ENCODE data around the gene RHO. TPM values are rescaled to one million over a fixed set of nuclear protein-coding genes. Genes with fewer than 3 reads are reported as not detected.

Gene RHO
- total RNA-seq, 1 donor from 2014 or later = not detected

GRCh38 chr3:129519896-129520715, 8.3 kb upstream of the RHO start:
- intact Hi-C loops (cut with micrococcal nuclease) = no loop called here

DNA sequence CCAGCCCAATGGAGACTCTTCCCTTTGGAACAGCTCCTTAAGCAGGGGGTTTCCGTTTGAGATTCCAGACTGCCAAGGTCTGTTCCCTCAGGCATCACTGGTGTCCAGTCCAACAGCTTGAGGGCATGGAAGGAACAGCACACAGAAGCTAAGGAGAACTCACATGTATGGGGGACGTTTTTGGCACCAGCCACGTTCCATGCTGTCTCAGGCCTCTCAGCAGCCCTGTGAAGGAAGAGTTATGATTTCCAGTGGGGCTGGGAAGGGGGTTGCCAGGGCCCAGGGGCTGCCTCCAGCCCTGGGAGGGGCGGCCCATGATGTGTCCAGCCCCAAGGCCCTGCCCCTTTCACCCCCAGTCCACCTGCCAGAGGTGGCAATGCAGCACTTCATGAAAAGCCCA, 7.5 kb upstream of the RHO start:
- intact Hi-C loops (cut with micrococcal nuclease) = no loop called here

DNA sequence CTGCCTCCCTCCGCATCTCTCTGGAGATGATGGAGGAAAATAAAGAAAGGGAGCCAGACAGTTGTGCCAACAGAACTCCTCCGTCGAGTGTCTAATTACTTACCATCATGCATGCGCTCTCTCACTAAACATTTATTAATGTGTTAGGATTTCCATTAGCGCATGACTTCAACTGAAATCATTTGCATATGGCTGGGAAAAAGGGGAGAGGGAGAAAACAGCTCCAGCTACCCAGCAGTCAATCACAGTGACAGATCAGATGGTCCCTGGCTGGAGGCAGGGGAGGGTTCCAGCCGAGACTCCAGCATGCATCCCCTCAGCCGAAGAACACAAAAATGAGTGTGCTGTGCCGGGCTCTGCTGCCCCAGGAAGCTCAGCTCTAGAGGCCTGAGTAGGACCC, 6.8 kb upstream of the RHO start:
- intact Hi-C loops (cut with micrococcal nuclease) = no loop called here

DNA sequence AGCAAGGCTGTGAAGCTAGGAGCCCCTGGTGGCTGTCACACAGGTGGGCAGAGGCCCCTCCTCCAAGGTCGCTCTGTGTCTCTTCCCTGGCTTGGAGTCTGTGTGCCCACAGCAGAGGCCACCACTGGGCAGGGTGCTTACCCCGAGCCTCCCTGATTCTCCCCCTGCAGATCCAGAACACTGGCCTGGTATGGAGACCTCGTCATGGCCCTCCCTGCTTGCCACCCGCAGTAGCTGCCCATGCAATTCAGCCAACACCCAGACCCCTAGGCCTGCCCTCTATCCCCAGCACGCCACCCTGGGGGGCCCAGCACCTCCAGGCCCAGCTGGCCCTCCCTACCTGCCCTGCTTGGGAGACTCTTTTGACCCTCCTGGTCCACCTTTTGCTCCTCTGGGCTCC, 5.5 kb upstream of the RHO start:
- intact Hi-C loops (cut with micrococcal nuclease) = no loop called here

GRCh38 chr3:129524081-129524480, 4.4 kb upstream of the RHO start:
- intact Hi-C loops (cut with micrococcal nuclease) = no loop called here

DNA sequence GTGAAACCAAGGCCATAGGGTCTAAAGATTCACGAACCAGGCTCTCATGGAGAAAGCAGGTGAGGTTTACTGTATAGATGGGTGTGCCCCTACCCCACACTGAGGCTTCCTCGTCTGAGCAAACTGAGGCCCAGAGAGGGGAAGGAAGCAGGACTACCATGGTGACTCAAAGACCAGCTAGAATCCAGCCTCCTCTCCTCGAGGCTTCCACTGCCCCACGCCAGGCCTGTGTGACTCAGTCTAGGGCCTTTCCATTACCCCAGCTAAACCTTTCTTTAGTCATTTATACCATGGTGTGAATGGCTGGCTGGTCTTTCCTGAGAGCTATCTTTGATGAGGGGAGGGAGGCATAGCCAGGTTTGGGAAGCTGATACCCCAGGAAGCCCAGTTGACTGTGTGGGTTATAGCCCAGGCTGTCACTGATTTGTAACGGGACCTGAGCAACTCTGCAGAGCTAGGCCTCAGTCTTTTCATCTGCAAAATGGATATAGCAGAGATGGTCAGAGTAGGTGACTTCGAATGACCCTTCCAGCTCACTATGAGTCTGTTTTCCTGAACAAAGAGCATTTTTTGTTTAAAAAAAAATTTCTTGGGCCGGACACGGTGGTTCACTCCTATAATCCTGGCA, 3.0 kb upstream of the RHO start:
- intact Hi-C loops (cut with micrococcal nuclease) = no loop called here

- intact Hi-C loops (cut with micrococcal nuclease) = no loop called here
These were observed 2.1 kb upstream of the RHO start for GRCh38 chr3:129526121-129526900.

DNA sequence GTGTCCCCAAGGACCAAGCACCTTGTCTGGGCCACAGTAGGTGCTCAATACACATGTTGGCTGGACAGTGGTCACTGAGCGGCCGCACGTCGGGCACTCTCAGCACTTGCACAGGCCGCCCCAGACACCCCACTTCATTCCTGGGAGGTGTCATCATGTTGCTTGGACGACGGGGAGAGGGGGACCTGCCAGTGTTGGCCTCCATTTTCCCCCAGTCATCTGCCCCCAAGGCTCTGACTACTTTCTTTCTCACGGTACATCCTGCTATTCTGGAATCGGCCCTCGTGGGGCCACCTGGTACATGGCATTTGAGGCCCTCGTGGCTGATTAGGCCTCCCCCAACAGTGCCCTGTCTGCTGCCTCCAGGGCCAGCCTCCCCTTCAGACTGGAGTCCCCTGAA, 1.2 kb upstream of the RHO start:
- intact Hi-C loops (cut with micrococcal nuclease) = no loop called here

DNA sequence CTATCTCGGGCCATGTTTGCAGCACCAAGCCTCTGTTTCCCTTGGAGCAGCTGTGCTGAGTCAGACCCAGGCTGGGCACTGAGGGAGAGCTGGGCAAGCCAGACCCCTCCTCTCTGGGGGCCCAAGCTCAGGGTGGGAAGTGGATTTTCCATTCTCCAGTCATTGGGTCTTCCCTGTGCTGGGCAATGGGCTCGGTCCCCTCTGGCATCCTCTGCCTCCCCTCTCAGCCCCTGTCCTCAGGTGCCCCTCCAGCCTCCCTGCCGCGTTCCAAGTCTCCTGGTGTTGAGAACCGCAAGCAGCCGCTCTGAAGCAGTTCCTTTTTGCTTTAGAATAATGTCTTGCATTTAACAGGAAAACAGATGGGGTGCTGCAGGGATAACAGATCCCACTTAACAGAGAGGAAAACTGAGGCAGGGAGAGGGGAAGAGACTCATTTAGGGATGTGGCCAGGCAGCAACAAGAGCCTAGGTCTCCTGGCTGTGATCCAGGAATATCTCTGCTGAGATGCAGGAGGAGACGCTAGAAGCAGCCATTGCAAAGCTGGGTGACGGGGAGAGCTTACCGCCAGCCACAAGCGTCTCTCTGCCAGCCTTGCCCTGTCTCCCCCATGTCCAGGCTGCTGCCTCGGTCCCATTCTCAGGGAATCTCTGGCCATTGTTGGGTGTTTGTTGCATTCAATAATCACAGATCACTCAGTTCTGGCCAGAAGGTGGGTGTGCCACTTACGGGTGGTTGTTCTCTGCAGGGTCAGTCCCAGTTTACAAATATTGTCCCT, 1.2 kb downstream of the RHO start:
- intact Hi-C loops (cut with micrococcal nuclease) = no loop called here

DNA sequence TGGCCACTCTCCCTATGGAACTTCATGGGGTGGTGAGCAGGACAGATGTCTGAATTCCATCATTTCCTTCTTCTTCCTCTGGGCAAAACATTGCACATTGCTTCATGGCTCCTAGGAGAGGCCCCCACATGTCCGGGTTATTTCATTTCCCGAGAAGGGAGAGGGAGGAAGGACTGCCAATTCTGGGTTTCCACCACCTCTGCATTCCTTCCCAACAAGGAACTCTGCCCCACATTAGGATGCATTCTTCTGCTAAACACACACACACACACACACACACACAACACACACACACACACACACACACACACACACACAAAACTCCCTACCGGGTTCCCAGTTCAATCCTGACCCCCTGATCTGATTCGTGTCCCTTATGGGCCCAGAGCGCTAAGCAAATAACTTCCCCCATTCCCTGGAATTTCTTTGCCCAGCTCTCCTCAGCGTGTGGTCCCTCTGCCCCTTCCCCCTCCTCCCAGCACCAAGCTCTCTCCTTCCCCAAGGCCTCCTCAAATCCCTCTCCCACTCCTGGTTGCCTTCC, 1.9 kb downstream of the RHO start:
- intact Hi-C loops (cut with micrococcal nuclease) = no loop called here

GRCh38 chr3:129530821-129531220, 2.4 kb downstream of the RHO start:
- intact Hi-C loops (cut with micrococcal nuclease) = no loop called here

- intact Hi-C loops (cut with micrococcal nuclease) = no loop called here
These were observed 3.3 kb downstream of the RHO start for GRCh38 chr3:129531699-129532098.

GRCh38 chr3:129532261-129532660, 3.8 kb downstream of the RHO start:
- intact Hi-C loops (cut with micrococcal nuclease) = no loop called here

GRCh38 chr3:129533406-129533805, 5.0 kb downstream of the RHO start:
- intact Hi-C loops (cut with micrococcal nuclease) = no loop called here

GRCh38 chr3:129534428-129535027, 6.1 kb downstream of the RHO start:
- intact Hi-C loops (cut with micrococcal nuclease) = no loop called here

DNA sequence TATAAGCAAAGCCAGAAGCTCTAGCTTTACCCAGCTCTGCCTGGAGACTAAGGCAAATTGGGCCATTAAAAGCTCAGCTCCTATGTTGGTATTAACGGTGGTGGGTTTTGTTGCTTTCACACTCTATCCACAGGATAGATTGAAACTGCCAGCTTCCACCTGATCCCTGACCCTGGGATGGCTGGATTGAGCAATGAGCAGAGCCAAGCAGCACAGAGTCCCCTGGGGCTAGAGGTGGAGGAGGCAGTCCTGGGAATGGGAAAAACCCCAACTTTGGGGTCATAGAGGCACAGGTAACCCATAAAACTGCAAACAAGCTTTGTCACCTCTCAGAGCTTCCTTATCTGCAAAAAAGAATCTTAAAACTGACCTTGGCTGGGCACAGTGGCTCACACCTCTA, 6.6 kb downstream of the RHO start:
- intact Hi-C loops (cut with micrococcal nuclease) = no loop called here

DNA sequence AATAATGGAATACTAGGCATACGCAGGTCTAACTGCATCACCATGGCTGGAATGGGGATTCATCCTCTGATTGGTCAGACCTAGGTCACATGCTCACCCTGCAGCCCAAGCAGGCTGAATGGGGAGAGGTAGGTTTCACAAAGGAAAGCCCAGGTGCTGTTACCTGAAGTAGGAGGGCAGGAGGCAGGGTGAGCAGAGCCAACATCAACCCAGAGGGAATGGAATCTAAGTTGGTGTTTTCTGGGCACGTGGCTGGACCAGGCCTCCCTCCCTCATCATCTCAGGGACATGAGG, 7.9 kb downstream of the RHO start:
- intact Hi-C loops (cut with micrococcal nuclease) = no loop called here

- intact Hi-C loops (cut with micrococcal nuclease) = no loop called here
These were observed 8.4 kb downstream of the RHO start for GRCh38 chr3:129536804-129537203.

GRCh38 chr3:129539206-129539605, 10.8 kb downstream of the RHO start:
- intact Hi-C loops (cut with micrococcal nuclease) = no loop called here

GRCh38 chr3:129540776-129541516, 12.5 kb downstream of the RHO start:
- intact Hi-C loops (cut with micrococcal nuclease) = no loop called here
